HG03135 (cell line): ENCODE measurements around the gene KCNRG.
"Not testable (repeated sequence)": the region's sequence is repeated elsewhere in the genome, so short reads cannot be mapped to it uniquely, and the experiment has no call there.

Experiments used
- ATAC-seq: cut with Tn5 transposase; IDR thresholded peaks from one replicate; pipeline ENCODE4 v1.9.1; 2021; ENCODE audit warnings: mild to moderate bottlenecking, moderate library complexity; ENCODE audit not compliant: unreplicated experiment

The KCNRG gene

GRCh38 chr13:50015258-50015657, at the start of gene KCNRG:
TSS of gene KCNRG (plus strand) at chr13:50015444. CDS start at chr13:50015494, 50 bp downstream.
- ATAC-seq: no peak

- no peak for ATAC-seq
Observed at GRCh38 chr13:49967456-49967855, 47.8 kb upstream of the KCNRG start.

- no peak for ATAC-seq
Observed at GRCh38 chr13:49972709-49973108, 42.5 kb upstream of the KCNRG start.

- no peak for ATAC-seq
Observed at GRCh38 chr13:49975826-49976225, 39.4 kb upstream of the KCNRG start.

GRCh38 chr13:49976314-49977258, 38.7 kb upstream of the KCNRG start:
- no peak for ATAC-seq

- ATAC-seq: no peak
Observed at GRCh38 chr13:49977992-49978391, 37.3 kb upstream of the KCNRG start.

GRCh38 chr13:49980266-49980665, 35.0 kb upstream of the KCNRG start:
- no peak for ATAC-seq

GRCh38 chr13:49985129-49985528, 30.1 kb upstream of the KCNRG start:
- ATAC-seq: no peak

GRCh38 chr13:49986471-49986870, 28.8 kb upstream of the KCNRG start:
- no peak for ATAC-seq

- not testable (repeated sequence) for ATAC-seq
Observed at GRCh38 chr13:49990612-49991011, 24.6 kb upstream of the KCNRG start.

GRCh38 chr13:49993111-49993510, 22.1 kb upstream of the KCNRG start:
- ATAC-seq: no peak

GRCh38 chr13:49993666-49994065, 21.6 kb upstream of the KCNRG start:
- ATAC-seq: no peak

GRCh38 chr13:49995625-49996101, 19.6 kb upstream of the KCNRG start:
- ATAC-seq: no peak

GRCh38 chr13:49996161-49996915, 18.9 kb upstream of the KCNRG start:
- ATAC-seq: peak; percentile 58

- ATAC-seq: peak; percentile 69
Observed at GRCh38 chr13:49996951-49997895, 18.0 kb upstream of the KCNRG start, which contains the start of gene TRIM13. TSS of gene TRIM13 (plus strand) at chr13:49997042. CDS start at chr13:50011941, 14,899 bp downstream.

- no peak for ATAC-seq
Observed at GRCh38 chr13:49997955-49998354, 17.3 kb upstream of the KCNRG start.

- ATAC-seq: no peak
Observed at GRCh38 chr13:49998714-49999624, 16.3 kb upstream of the KCNRG start.

GRCh38 chr13:50001287-50001686, 14.0 kb upstream of the KCNRG start:
- no peak for ATAC-seq

- no peak for ATAC-seq
Observed at GRCh38 chr13:50006426-50007135, 8.7 kb upstream of the KCNRG start.
